Sigmoid colon (tissue), 4 donors: ENCODE results near the gene C2orf80.

ENCODE experiments used
- POLR2A ChIP-seq, 2 donors: fragments of 450-650 bp; IDR thresholded peaks; one replicate each; pipeline ENCODE4 v1.6.1; 2016; ENCODE audit warnings: antibody characterized with exemption in 2 of 2, mild to moderate bottlenecking in 2 of 2, moderate library complexity in 2 of 2
- POLR2AphosphoS5 ChIP-seq, 4 donors: sonication (generic); formaldehyde crosslinking; IDR thresholded peaks; one replicate each; pipeline ENCODE4 v1.6.1; 2017; ENCODE audit warnings: antibody characterized with exemption in 4 of 4
- TF ChIP-seq, protein P1 (sequence below), 4 experiments: fragments of 450-650 bp in 3 of 4; fragments of 200-600 bp in 1 of 4; IDR thresholded peaks; one replicate each; pipeline ENCODE4 v1.5.1; 2016 to 2019; ENCODE audit warnings: antibody characterized with exemption in 4 of 4, mild to moderate bottlenecking in 3 of 4, moderate library complexity in 2 of 4

DNA sequence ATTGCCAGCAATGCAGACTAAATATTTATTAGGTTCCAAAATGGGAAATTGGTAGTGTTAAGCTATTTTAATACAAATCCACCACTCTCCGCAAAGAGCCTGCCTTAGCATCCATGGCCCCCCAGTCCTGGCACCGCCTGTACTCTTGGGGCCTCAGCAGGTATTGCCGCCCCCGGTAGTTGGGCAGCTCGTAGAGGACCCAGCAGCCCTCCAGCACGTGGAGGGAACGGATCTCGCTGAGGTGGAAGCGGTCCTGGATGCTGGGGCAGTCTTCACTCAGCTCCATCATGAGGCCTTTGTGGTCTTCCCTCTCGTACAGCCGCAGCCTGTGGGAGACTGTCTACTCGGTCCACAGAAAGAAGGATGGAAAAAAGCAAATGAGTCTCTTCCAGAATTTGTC lies 61.7 kb downstream of the C2orf80 start:
- TF ChIP-seq POLR2A (IDR thresholded peaks at IDR 0.05) (no peak), POLR2AphosphoS5 (IDR thresholded peaks at IDR 0.05) (no peak)
- TF ChIP-seq, protein P1, sequence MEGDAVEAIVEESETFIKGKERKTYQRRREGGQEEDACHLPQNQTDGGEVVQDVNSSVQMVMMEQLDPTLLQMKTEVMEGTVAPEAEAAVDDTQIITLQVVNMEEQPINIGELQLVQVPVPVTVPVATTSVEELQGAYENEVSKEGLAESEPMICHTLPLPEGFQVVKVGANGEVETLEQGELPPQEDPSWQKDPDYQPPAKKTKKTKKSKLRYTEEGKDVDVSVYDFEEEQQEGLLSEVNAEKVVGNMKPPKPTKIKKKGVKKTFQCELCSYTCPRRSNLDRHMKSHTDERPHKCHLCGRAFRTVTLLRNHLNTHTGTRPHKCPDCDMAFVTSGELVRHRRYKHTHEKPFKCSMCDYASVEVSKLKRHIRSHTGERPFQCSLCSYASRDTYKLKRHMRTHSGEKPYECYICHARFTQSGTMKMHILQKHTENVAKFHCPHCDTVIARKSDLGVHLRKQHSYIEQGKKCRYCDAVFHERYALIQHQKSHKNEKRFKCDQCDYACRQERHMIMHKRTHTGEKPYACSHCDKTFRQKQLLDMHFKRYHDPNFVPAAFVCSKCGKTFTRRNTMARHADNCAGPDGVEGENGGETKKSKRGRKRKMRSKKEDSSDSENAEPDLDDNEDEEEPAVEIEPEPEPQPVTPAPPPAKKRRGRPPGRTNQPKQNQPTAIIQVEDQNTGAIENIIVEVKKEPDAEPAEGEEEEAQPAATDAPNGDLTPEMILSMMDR (IDR thresholded peaks at IDR 0.05), result no peak
